GM18511 (cell line): ENCODE results near the gene ARPP21.
"Not testable (repeated sequence)": the region's sequence is repeated elsewhere in the genome, so short reads cannot be mapped to it uniquely, and the experiment has no call there.

Experiments
- ATAC-seq: cut with Tn5 transposase; IDR thresholded peaks from one replicate; pipeline ENCODE4 v1.9.1; 2021; ENCODE audit warnings: mild to moderate bottlenecking, moderate library complexity; ENCODE audit not compliant: unreplicated experiment

Gene ARPP21

GRCh38 chr3:35777563-35778554 is 138.5 kb downstream of the ARPP21 start:
- ATAC-seq = no peak

GRCh38 chr3:35779611-35780010 is 140.3 kb downstream of the ARPP21 start:
- ATAC-seq = no peak

- no peak for ATAC-seq
Measured at GRCh38 chr3:35780800-35781199, 141.5 kb downstream of the ARPP21 start.

GRCh38 chr3:35781558-35781957 is 142.2 kb downstream of the ARPP21 start:
- ATAC-seq = no peak

- ATAC-seq = no peak
Measured at GRCh38 chr3:35782355-35782754, 143.0 kb downstream of the ARPP21 start.

- no peak for ATAC-seq
Measured at GRCh38 chr3:35784169-35784568, 144.8 kb downstream of the ARPP21 start.

GRCh38 chr3:35785234-35785888 is 146.0 kb downstream of the ARPP21 start:
- ATAC-seq = no peak

- no peak for ATAC-seq
Measured at GRCh38 chr3:35787936-35788335, 148.6 kb downstream of the ARPP21 start.

- no peak for ATAC-seq
Measured at GRCh38 chr3:35789042-35789831, 149.9 kb downstream of the ARPP21 start.

- ATAC-seq = no peak
Measured at GRCh38 chr3:35790764-35791163, 151.4 kb downstream of the ARPP21 start.

- no peak for ATAC-seq
Measured at GRCh38 chr3:35793667-35794066, 154.3 kb downstream of the ARPP21 start.

GRCh38 chr3:35800960-35801459 is 161.7 kb downstream of the ARPP21 start:
- ATAC-seq = no peak

GRCh38 chr3:35814531-35814930 is 175.2 kb downstream of the ARPP21 start:
- ATAC-seq = no peak

- not testable (repeated sequence) for ATAC-seq
Measured at GRCh38 chr3:35815796-35816195, 176.5 kb downstream of the ARPP21 start.

- ATAC-seq = no peak
Measured at GRCh38 chr3:35817216-35817615, 177.9 kb downstream of the ARPP21 start.

- no peak for ATAC-seq
Measured at GRCh38 chr3:35832140-35832571, 192.8 kb downstream of the ARPP21 start.
